ENCODE measurements around the gene C6orf15. TPM values are rescaled to one million over a fixed set of nuclear protein-coding genes. Genes with fewer than 3 reads are reported as not detected.

The C6orf15 gene
- total RNA-seq, 1 experiment from 2014 or later, result not detected

DNA sequence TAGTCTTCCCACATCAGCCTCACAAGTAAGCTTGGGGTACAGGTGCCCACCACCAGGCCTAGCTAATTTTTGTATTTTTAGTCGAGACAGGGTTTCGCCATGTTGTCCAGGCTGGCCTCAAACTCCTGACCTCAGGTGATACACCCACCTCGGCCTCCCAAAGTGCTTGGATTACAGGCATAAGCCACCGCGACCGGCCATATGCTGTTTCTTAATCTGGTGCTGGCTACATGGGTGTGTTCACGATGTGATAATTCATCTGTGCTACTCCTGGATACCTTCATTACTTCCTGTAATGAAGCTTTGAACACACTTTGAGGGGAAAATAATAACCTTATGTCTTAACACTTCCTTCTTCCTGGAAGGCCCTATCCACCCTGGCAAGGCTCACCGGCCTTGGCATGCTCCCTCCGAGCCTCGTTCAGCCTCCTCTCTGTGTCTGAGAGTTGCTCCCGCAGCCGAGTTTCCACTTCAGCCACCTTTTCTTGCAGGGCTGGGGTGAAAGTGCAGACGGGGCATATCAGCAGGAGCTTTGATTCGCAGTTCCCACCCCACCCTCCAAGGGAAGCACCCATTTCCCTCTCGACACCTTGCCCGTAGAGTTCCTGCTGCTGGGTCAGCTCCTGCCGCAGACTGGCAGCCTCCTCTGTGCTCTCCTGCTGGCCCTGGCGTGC lies 32.1 kb upstream of the C6orf15 start:
- Histone ChIP-seq H3K4me1 (ENCODE audit: control insufficient read depth, insufficient read depth, low read length) (no peaks in the 10 kb centered on the region), H3K27ac (ENCODE audit: low read length) (no peak overlapping the region), H3K9me3 (ENCODE audit: control insufficient read depth, insufficient read depth, low read depth, low read length) (no peaks in the 10 kb centered on the region), H3K36me3 (ENCODE audit: control insufficient read depth, insufficient read depth, low read length) (0 out of 2 replicates have a peak, but pooled peaks cover 2% of the 10 kb centered on the region), H3K27me3 (ENCODE audit: control insufficient read depth, insufficient read depth, low read length) (no peaks in the 10 kb centered on the region), H3K4me3 (ENCODE audit: low read depth in 2 of 2, low read length in 2 of 2) (no peak overlapping the region)
- ATAC-seq, result no peak
- TF ChIP-seq TCF7L2 (IDR thresholded peaks at IDR 0.05; ENCODE audit: low read depth, low read length) (no peak), POLR2AphosphoS5 (IDR thresholded peaks at IDR 0.05; ENCODE audit: low read depth, low read length) (no peak), SIN3A (IDR thresholded peaks at IDR 0.05; ENCODE audit: borderline replicate concordance, insufficient read depth, low read depth, low read length) (no peak)
- TF ChIP-seq, protein P1, sequence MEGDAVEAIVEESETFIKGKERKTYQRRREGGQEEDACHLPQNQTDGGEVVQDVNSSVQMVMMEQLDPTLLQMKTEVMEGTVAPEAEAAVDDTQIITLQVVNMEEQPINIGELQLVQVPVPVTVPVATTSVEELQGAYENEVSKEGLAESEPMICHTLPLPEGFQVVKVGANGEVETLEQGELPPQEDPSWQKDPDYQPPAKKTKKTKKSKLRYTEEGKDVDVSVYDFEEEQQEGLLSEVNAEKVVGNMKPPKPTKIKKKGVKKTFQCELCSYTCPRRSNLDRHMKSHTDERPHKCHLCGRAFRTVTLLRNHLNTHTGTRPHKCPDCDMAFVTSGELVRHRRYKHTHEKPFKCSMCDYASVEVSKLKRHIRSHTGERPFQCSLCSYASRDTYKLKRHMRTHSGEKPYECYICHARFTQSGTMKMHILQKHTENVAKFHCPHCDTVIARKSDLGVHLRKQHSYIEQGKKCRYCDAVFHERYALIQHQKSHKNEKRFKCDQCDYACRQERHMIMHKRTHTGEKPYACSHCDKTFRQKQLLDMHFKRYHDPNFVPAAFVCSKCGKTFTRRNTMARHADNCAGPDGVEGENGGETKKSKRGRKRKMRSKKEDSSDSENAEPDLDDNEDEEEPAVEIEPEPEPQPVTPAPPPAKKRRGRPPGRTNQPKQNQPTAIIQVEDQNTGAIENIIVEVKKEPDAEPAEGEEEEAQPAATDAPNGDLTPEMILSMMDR (IDR thresholded peaks at IDR 0.05), result no peak
- TF ChIP-seq, protein P2, sequence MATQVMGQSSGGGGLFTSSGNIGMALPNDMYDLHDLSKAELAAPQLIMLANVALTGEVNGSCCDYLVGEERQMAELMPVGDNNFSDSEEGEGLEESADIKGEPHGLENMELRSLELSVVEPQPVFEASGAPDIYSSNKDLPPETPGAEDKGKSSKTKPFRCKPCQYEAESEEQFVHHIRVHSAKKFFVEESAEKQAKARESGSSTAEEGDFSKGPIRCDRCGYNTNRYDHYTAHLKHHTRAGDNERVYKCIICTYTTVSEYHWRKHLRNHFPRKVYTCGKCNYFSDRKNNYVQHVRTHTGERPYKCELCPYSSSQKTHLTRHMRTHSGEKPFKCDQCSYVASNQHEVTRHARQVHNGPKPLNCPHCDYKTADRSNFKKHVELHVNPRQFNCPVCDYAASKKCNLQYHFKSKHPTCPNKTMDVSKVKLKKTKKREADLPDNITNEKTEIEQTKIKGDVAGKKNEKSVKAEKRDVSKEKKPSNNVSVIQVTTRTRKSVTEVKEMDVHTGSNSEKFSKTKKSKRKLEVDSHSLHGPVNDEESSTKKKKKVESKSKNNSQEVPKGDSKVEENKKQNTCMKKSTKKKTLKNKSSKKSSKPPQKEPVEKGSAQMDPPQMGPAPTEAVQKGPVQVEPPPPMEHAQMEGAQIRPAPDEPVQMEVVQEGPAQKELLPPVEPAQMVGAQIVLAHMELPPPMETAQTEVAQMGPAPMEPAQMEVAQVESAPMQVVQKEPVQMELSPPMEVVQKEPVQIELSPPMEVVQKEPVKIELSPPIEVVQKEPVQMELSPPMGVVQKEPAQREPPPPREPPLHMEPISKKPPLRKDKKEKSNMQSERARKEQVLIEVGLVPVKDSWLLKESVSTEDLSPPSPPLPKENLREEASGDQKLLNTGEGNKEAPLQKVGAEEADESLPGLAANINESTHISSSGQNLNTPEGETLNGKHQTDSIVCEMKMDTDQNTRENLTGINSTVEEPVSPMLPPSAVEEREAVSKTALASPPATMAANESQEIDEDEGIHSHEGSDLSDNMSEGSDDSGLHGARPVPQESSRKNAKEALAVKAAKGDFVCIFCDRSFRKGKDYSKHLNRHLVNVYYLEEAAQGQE (IDR thresholded peaks at IDR 0.05; ENCODE audit: insufficient read depth in 1 of 2, low read depth in 2 of 2, low read length in 1 of 2), result no peak
- no peak for DNase-seq (ENCODE audit: low read depth, low spot score)
- intact Hi-C loops (cut with micrococcal nuclease; ENCODE audit: unreplicated experiment), result no loop called here
- ChIA-PET POLR2A (no interaction called here), CTCF (interaction anchor here (0.6 kb wide), 1 partner anchor 48 kb away, joined by 5 read pairs; no protein-coding TSS in a partner anchor)
- in situ Hi-C loops (cut with HindIII; ENCODE audit: low pct_unique_long_range_greater_than_20kb, low sequenced_read_pairs), result no loop called here
- no TSS peak for BruUV-seq (replicated peaks)

- POLR2A ChIA-PET, result no interaction called here
- H3K36me3 ChIP-seq (ENCODE audit: control insufficient read depth, insufficient read depth, low read length), result 0 out of 2 replicates have a peak, but pooled peaks cover 2% of the 10 kb centered on the region
These were observed 30.8 kb upstream of the C6orf15 start for GRCh38 chr6:31143148-31143547.

More at GRCh38 chr6:31143148-31143547, 30.8 kb upstream of the C6orf15 start:
- ATAC-seq (peak; percentile 42; the same call in 1 of the 2 replicates), DNase-seq (ENCODE audit: low read depth, low spot score) (no peak)
- H3K4me1 ChIP-seq (ENCODE audit: control insufficient read depth, insufficient read depth, low read length), result no peaks in the 10 kb centered on the region
- no peak overlapping the region for H3K27ac ChIP-seq (ENCODE audit: low read length)
- in situ Hi-C loops (cut with HindIII; ENCODE audit: low pct_unique_long_range_greater_than_20kb, low sequenced_read_pairs), result no loop called here
- intact Hi-C loops (cut with micrococcal nuclease; ENCODE audit: unreplicated experiment), result no loop called here
- no peak for TF ChIP-seq POLR2AphosphoS5 (IDR thresholded peaks at IDR 0.05; ENCODE audit: low read depth, low read length)
- no peak for TF ChIP-seq TCF7L2 (IDR thresholded peaks at IDR 0.05; ENCODE audit: low read depth, low read length)
- TF ChIP-seq, protein P2 (IDR thresholded peaks at IDR 0.05; ENCODE audit: insufficient read depth in 1 of 2, low read depth in 2 of 2, low read length in 1 of 2), result no peak
- TF ChIP-seq, protein P1 (IDR thresholded peaks at IDR 0.05), result no peak
- no peak overlapping the region for H3K4me3 ChIP-seq (ENCODE audit: low read depth in 2 of 2, low read length in 2 of 2)
- no peaks in the 10 kb centered on the region for H3K27me3 ChIP-seq (ENCODE audit: control insufficient read depth, insufficient read depth, low read length)
- BruUV-seq (replicated peaks), result no TSS peak
- H3K9me3 ChIP-seq (ENCODE audit: control insufficient read depth, insufficient read depth, low read depth, low read length), result no peaks in the 10 kb centered on the region
- CTCF ChIA-PET, result interaction anchor here (0.6 kb wide), 1 partner anchor 50 kb away, joined by 4 read pairs; no protein-coding TSS in a partner anchor
